SH-SY5Y (cell line): ENCODE data around the gene CNTFR.

Experiments
- GATA2 ChIP-seq: IDR thresholded peaks from 2 replicates; pipeline ENCODE4 v1.6.1; 2011; ENCODE audit warnings: mild to moderate bottlenecking, low read depth, low read length
- GATA3 ChIP-seq: IDR thresholded peaks from 2 replicates; pipeline ENCODE4 v1.6.1; 2011; ENCODE audit warnings: low read depth, mild to moderate bottlenecking, low read length, moderate library complexity

Gene CNTFR

GRCh38 chr9:34587271-34587670 is 2.3 kb downstream of the CNTFR start:
- TF ChIP-seq GATA3 (no peak), GATA2 (no peak)

DNA sequence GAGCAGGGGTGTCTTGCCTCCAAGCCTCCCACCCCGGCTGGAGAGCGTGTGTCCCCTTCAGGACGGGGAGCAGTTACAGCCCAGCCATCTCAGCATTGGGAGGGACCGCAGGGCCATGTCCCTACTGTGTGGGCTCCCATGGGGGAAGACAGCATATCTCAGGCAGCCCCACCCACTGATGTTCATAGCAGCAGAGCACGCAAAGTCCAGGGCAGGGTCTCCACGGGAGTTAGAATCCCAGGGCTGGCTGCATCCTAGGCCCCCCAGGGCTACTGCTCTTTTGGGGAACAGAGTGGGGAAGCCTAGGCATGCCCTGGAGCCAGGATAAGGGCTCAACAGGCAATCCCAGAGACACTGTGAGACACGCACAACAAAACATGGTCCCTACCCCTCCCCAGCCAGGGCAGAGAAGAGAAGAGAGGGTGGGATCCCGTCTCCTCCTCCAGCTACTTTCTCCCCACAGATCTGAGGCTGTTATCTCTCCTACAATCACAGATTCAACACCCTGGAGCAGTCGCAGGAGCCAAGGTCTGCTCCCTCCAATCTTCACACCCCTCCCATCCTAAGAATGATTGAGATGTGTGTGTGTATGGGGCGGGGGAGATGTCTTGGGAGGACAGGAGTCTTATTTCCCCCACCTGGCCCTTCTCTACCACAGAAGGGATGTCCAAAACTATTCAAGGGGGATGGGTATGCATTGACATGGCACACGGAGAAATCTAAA is 3.4 kb downstream of the CNTFR start:
- peak; percentile 24; the same call in 1 of the 2 replicates for TF ChIP-seq GATA2
- TF ChIP-seq GATA3: no peak

- no peak for TF ChIP-seq GATA3
- TF ChIP-seq GATA2: no peak
Measured at GRCh38 chr9:34584970-34585369, 4.6 kb downstream of the CNTFR start.

- TF ChIP-seq GATA2 (no peak), GATA3 (no peak)
Measured at GRCh38 chr9:34582787-34583186, 6.7 kb downstream of the CNTFR start.

DNA sequence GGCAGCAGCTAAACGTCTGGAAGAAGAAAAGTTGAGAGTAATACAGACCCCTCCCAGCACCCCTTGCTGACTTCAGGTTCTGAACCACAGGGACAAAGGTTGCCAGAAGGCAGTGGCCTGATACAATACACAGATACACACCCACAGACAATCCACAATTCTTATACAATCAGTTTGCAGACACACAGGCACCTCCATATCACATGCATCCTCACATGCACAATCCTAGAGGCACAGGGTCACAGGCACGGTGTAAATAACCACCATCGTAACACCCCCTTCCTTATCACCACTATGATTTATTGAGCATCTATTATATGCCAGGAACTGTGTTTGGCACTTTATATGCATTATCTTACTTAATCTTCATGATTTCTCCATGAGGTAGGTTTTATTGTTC is 8.2 kb downstream of the CNTFR start:
- TF ChIP-seq GATA2: no peak
- no peak for TF ChIP-seq GATA3

DNA sequence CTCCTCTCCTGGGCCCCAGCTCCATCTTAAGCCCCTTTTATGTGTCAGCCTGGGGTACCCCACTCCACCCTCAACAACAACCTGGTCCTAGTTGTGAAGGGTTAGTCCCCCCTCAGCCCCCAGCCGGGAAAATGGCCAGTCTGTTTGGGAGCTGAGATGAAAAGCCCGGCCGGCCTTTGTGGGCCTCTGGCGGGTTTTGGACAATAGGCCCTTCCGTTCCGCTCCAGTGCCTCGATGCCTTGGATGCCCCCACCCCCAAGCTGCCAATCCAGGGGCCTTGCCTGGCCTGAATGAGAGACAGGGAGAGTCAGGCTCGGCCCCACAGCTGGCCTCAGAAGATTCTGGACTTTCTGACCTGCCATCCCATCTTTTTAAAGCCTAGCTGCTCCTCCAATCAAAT is 9.2 kb downstream of the CNTFR start:
- TF ChIP-seq GATA2 (no peak), GATA3 (no peak)

- TF ChIP-seq GATA2 (no peak), GATA3 (no peak)
Measured at GRCh38 chr9:34579808-34580163, 9.7 kb downstream of the CNTFR start.

- TF ChIP-seq GATA2: peak; percentile 71
- no peak for TF ChIP-seq GATA3
Measured at GRCh38 chr9:34579104-34579807, 10.3 kb downstream of the CNTFR start.

GRCh38 chr9:34578241-34579103 is 11.1 kb downstream of the CNTFR start:
- TF ChIP-seq GATA3 (no peak), GATA2 (peak; percentile 18; the same call in 1 of the 2 replicates)

GRCh38 chr9:34577400-34578240 is 11.9 kb downstream of the CNTFR start:
- no peak for TF ChIP-seq GATA3
- no peak for TF ChIP-seq GATA2

- no peak for TF ChIP-seq GATA3
- TF ChIP-seq GATA2: no peak
Measured at GRCh38 chr9:34576597-34577399, 12.7 kb downstream of the CNTFR start.

DNA sequence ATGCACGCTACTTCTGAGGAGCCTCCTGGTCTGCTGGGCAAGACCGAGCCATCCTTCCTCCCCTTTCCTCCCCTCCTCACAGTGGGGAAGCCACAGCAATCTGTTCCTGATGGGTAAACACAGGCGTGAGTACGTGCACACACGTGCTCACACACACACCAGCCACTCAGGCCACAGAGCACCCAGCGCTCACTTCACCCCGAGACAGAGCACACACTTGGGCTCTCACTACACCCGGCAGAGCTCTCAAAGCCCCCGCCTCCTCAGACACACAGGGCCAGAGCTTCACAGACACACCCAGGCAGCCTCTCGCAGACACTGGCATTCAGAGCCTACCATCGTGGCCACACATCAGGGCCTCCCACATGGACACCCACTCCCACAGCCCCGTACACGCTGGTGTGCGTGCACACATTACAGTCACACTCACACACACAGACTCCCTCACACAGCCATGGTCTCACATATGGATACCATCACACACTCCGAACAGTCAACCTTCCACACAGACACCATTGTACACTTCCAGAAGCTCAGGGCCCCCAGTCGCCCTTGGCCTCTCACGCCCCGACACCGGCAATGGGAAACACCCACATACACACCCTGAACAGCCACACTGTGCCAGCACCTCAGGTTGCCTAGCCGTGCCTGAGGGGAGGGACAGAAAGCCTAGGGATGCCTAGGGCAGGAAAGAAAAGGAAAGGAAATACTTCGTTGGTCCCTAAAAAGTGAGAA is 13.5 kb downstream of the CNTFR start:
- no peak for TF ChIP-seq GATA2
- TF ChIP-seq GATA3: no peak

- TF ChIP-seq GATA3 (no peak), GATA2 (no peak)
Measured at GRCh38 chr9:34575241-34575640, 14.3 kb downstream of the CNTFR start.

DNA sequence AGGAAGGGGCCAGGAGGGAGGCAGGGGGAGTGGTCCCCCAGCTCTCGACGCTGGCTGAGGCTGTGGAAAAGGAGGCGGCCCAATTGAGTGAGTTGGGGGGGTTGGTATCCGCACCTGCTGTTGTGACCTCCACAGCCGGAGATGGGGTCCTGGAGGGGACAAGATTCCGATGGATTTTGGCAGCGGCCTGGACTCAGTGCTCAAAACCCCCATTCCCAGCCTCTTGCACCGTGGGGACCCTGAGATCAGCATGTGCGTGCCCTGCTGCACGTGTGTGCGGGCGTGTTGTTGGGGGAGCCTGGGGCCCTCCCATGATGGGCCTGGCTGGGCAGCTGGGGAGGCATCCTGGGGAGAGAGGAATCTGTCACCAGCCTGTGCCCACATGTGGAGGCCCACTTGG is 15.0 kb downstream of the CNTFR start:
- TF ChIP-seq GATA2 (no peak), GATA3 (no peak)
